ENCODE data around the gene UBQLN4.
"Not testable (repeated sequence)": the region's sequence is repeated elsewhere in the genome, so short reads cannot be mapped to it uniquely, and the experiment has no call there.

UBQLN4 gene

DNA sequence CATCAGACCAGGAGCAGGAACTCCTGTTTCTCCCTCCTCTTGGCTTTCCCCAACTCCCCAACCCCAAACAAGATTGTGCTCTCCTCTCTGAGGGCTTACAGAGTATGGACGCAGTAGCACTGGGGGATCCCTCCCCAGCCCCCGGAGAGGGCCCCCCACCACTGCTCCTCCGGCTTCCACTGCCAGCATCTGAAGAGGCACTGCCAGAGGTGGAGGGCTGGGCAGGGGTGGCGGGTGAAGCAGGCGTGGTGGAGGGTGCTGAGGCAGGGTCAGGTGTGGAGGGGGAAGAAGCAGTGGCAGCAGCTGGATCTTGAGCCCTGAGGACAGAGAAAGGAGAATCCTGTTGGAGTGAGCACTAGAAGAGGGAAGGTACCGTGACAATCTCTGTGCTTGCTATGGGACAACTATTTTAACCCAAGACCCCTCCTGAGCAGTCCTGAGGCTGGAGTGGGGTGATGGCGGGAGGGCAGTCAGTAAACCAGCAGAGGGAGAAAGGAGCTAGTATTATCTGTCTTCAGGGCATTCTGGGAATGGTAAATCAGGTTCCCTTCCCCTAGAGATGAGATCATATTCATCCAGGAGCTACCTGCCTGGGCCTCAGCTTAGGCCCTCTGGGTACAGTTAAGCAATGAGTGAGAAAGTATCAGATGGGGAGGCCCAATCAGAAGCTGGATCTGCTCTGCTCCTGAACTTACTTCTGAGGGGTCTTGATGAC, 2.4 kb downstream of the UBQLN4 start:
- no peak for DNase-seq (ENCODE audit: low read depth)
- no peak overlapping the region for H3K4me3 ChIP-seq (ENCODE audit: low read length)
- no peak for TF ChIP-seq CTCF (conservative IDR thresholded peaks at IDR 0.05; ENCODE audit: low read depth, low read length)

DNA sequence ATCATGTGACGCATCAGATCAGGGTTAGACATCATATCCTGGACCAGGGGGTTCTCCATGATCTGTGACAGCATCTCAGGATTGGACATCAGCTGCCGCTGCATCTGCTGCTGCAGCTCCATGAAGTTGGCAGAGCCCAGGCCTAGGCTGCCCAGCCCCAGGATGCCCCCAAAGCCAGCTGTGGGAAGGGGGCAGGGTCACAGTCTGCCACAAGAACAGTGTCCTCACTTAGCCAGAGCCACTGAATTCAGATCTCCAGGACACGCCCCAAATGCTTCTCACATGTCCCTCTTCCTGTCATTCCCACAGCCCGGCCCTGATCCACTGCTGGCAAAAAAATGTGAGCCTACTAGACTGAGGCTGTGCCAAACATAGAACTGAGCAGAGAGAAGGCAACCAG, 3.2 kb downstream of the UBQLN4 start:
- TF ChIP-seq CTCF (conservative IDR thresholded peaks at IDR 0.05; ENCODE audit: low read depth, low read length) = no peak
- no peak for DNase-seq (ENCODE audit: low read depth)
- no peak overlapping the region for H3K4me3 ChIP-seq (ENCODE audit: low read length)

DNA sequence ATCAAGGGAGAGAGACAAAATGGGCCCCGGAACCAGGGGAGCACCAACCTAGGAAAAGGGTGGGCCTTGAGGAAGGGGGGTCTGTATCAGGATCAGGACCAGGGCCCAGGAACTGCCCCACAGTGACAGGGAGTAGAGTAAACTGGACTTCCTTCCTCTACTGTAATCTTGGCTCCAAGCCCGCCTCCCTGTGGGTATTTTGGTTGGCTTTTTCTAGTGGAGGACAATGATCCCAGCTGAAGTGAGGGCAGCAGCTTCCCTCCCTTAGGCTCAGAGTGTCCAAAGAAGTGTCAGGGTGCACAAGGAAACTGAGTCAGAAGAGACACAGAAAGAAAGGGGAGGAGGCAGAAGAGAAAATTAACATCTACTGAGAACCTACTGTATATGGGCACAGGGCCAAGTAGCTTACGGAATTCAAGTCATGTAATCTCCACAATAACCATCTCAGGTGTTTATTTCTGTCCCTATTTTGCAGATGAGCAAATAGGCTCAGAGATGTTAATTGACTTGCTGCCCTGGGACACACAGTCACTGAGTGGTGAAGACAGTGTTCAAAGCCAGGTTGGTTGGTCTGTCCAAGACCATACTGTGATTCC, 4.8 kb downstream of the UBQLN4 start:
- DNase-seq (ENCODE audit: low read depth) = no peak
- TF ChIP-seq CTCF (conservative IDR thresholded peaks at IDR 0.05; ENCODE audit: low read depth, low read length) = no peak
- H3K4me3 ChIP-seq (ENCODE audit: low read length) = no peak overlapping the region

- no peak overlapping the region for H3K4me3 ChIP-seq (ENCODE audit: low read length)
- DNase-seq (ENCODE audit: low read depth) = no peak
- no peak for TF ChIP-seq CTCF (conservative IDR thresholded peaks at IDR 0.05; ENCODE audit: low read depth, low read length)
Observed at GRCh38 chr1:156045076-156045475, 8.5 kb downstream of the UBQLN4 start.

DNA sequence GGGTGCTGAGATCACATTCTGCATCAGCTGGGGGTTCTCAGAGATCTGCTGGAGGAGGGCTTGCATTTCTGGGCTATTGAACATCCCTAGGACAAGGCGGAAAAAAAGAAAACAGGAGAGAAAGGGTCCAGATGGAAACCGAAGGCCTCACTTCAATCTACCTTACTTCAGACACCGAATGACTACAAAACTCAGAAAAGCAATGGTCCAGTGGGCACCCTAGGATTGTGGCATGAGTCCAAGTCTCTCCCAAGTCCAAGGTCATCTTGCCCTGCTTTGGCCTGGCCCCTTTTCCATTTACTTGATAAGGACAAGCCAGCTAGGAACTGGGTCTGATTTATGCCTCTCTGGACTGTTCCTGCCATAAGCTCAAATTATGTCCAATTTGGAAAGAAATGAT, 10.8 kb downstream of the UBQLN4 start:
- no peak for DNase-seq (ENCODE audit: low read depth)
- H3K4me3 ChIP-seq (ENCODE audit: low read length) = no peak overlapping the region
- TF ChIP-seq CTCF (conservative IDR thresholded peaks at IDR 0.05; ENCODE audit: low read depth, low read length) = no peak

GRCh38 chr1:156034991-156035390, 18.6 kb downstream of the UBQLN4 start:
- not testable (repeated sequence) for H3K4me3 ChIP-seq (ENCODE audit: low read length); DNase-seq (ENCODE audit: low read depth)

DNA sequence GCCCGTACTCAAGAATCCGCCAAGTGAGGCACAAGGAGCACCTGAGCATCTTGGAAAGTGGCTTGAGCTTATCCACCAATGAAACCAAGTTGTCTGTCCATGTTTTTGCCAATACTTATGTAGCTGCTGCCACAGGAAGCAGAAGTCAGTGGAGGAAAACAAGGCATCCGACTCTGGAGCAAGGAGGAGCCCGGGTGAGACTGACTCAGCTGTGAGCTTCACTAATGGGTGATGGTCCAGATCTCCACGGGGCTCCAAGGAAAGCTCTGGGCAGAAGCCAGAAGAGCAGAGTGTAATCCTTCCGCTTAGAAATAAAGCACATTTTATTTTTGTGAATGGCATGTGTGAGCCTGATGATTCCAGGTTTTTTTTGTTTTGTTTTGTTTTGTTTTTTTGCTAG, 20.6 kb downstream of the UBQLN4 start:
- no peak overlapping the region for H3K4me3 ChIP-seq (ENCODE audit: low read length)
- DNase-seq (ENCODE audit: low read depth) = no peak
- TF ChIP-seq CTCF (conservative IDR thresholded peaks at IDR 0.05; ENCODE audit: low read depth, low read length) = no peak
